Lower lobe of right lung (tissue), 2 donors: Measurements from ENCODE around the gene DEPDC1B. TPM values are rescaled to one million over a fixed set of nuclear protein-coding genes. Genes with fewer than 3 reads are reported as not detected.
"Not testable (repeated sequence)": the region's sequence is repeated elsewhere in the genome, so short reads cannot be mapped to it uniquely, and the experiment has no call there.

Experiments used
- ATAC-seq, 2 donors: fragments of 200-7000 bp; cut with Tn5 transposase; one replicate each; pipeline ENCODE4 v1.9.1; 2020 to 2022; ENCODE audit warnings: mild to moderate bottlenecking in 2 of 2, moderate library complexity in 2 of 2
- DNase-seq: peaks from one replicate; pipeline ENCODE4 v3.0.0-alpha.2; 2020
- H3K27ac ChIP-seq: fragments of 200-600 bp; one replicate; pipeline ENCODE4 v1.8.0; 2022
- H3K27me3 ChIP-seq: fragments of 200-600 bp; one replicate; pipeline ENCODE4 v1.8.0; 2022; ENCODE audit warnings: low read depth
- H3K36me3 ChIP-seq: fragments of 200-600 bp; one replicate; pipeline ENCODE4 v1.8.0; 2022; ENCODE audit warnings: mild to moderate bottlenecking
- H3K4me1 ChIP-seq: fragments of 200-600 bp; one replicate; pipeline ENCODE4 v1.8.0; 2022
- H3K4me3 ChIP-seq: fragments of 200-600 bp; one replicate; pipeline ENCODE4 v1.8.0; 2022; ENCODE audit warnings: mild to moderate bottlenecking
- H3K9me3 ChIP-seq: fragments of 200-600 bp; one replicate; pipeline ENCODE4 v1.8.0; 2022
- CTCF ChIP-seq: fragments of 200-600 bp; IDR thresholded peaks from one replicate; pipeline ENCODE4 v1.8.0; 2022; ENCODE audit warnings: antibody characterized with exemption, mild to moderate bottlenecking
- intact Hi-C: fragments of 100-400 bp; cut with DNase I; formaldehyde crosslinking; loops from one replicate; pipeline ENCODE4 v1.11.0; 2022
- total RNA-seq: library from RNA; stranded (reverse); fragmentation: NEBNext Ultra II Directional; extraction: Animal tissue kit (Norgen Biotek cat#: 25700); gene quantifications from one replicate; pipeline ENCODE4 v1.2.1, GENCODE V29; 2021
- donor health status: DM: no; HTN: yes; CAD: no; lungs with severe emphysema.

DEPDC1B gene
- total RNA-seq, 1 donor from 2014 or later: 0.30 TPM

- no peak for TF ChIP-seq CTCF
- no peaks in the 10 kb centered on the region for H3K4me1 ChIP-seq
- no peaks in the 10 kb centered on the region for H3K9me3 ChIP-seq
- DNase-seq (no peak), ATAC-seq (no peak)
- no peaks in the 10 kb centered on the region for H3K36me3 ChIP-seq
- H3K27ac ChIP-seq: no peak overlapping the region
- H3K27me3 ChIP-seq: no peaks in the 10 kb centered on the region
- H3K4me3 ChIP-seq: no peak overlapping the region
- intact Hi-C loops: no loop called here
These were observed 11.0 kb downstream of the DEPDC1B start for GRCh38 chr5:60688980-60689379.

- ATAC-seq: peak in 1 of 2 donors; percentile 35
- Histone ChIP-seq H3K4me3 (no peak overlapping the region), H3K36me3 (no peaks in the 10 kb centered on the region), H3K4me1 (no peaks in the 10 kb centered on the region), H3K9me3 (no peaks in the 10 kb centered on the region), H3K27ac (no peak overlapping the region), H3K27me3 (no peaks in the 10 kb centered on the region)
- TF ChIP-seq CTCF: no peak
- no peak for DNase-seq
- intact Hi-C loops: no loop called here
These were observed 11.8 kb downstream of the DEPDC1B start for GRCh38 chr5:60687927-60688720.

GRCh38 chr5:60686157-60686556 is 13.8 kb downstream of the DEPDC1B start:
- no peak for ATAC-seq
- TF ChIP-seq CTCF: no peak
- no peak for DNase-seq
- Histone ChIP-seq H3K4me3 (no peak overlapping the region), H3K36me3 (no peaks in the 10 kb centered on the region), H3K27me3 (no peaks in the 10 kb centered on the region), H3K4me1 (no peaks in the 10 kb centered on the region), H3K9me3 (no peaks in the 10 kb centered on the region), H3K27ac (no peak overlapping the region)
- intact Hi-C loops: no loop called here

- Histone ChIP-seq H3K36me3 (no peaks in the 10 kb centered on the region), H3K4me1 (no peaks in the 10 kb centered on the region), H3K27ac (no peak overlapping the region), H3K9me3 (no peaks in the 10 kb centered on the region), H3K4me3 (no peak overlapping the region), H3K27me3 (no peaks in the 10 kb centered on the region)
- no peak for TF ChIP-seq CTCF
- intact Hi-C loops: no loop called here
- ATAC-seq (peak in 1 of 2 donors; percentile 41), DNase-seq (no peak)
These were observed 14.3 kb downstream of the DEPDC1B start for GRCh38 chr5:60685700-60686099.

- intact Hi-C loops: no loop called here
- H3K27me3 ChIP-seq: no peaks in the 10 kb centered on the region
- DNase-seq (no peak), ATAC-seq (no peak)
- no peaks in the 10 kb centered on the region for H3K9me3 ChIP-seq
- no peaks in the 10 kb centered on the region for H3K36me3 ChIP-seq
- TF ChIP-seq CTCF: no peak
- H3K4me3 ChIP-seq: no peak overlapping the region
- no peak overlapping the region for H3K27ac ChIP-seq
- no peaks in the 10 kb centered on the region for H3K4me1 ChIP-seq
These were observed 14.9 kb downstream of the DEPDC1B start for GRCh38 chr5:60685028-60685427.

- H3K4me1 ChIP-seq, H3K9me3 ChIP-seq, DNase-seq, intact Hi-C loops, H3K4me3 ChIP-seq, H3K27ac ChIP-seq, ATAC-seq, H3K27me3 ChIP-seq, H3K36me3 ChIP-seq: not testable (repeated sequence)
These were observed 18.0 kb downstream of the DEPDC1B start for GRCh38 chr5:60682007-60682406.
